ENCODE results near the gene HECTD4. TPM values are rescaled to one million over a fixed set of nuclear protein-coding genes. Genes with fewer than 3 reads are reported as not detected.

Gene HECTD4
- total RNA-seq, 2 donors from 2014 or later: 50.6 to 73.4 TPM

DNA sequence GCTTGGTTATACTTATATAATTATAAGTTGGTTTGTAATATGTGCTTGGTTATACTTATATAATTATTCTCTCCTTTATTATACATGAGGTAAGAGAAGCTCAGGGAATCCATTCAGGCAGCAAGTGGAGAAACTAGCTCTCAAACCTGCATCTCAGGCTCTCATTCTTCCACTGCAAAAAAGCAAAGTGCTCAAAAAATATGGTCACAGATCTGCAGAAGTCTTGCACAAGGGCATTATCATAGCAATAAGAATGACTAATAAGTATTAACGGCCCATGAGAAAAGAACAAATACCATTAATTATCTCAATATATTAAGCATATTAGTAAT lies 257.3 kb downstream of the HECTD4 start:
- Histone ChIP-seq H3K4me1 (replicated peaks) (peaks cover 6% of the 10 kb centered on the region), H3K36me3 (no peaks in the 10 kb centered on the region), H3K27me3 (replicated peaks; ENCODE audit: insufficient read depth) (no peaks in the 10 kb centered on the region), H3K27ac (no peak overlapping the region), H3K4me3 (peak overlapping the region in 1 of 2 donors; percentile 91), H3K9me3 (no peaks in the 10 kb centered on the region)
- intact Hi-C loops (cut with DNase I): no loop called here
- no peak for DNase-seq (ENCODE audit: low spot score)
- TF ChIP-seq, protein P1, sequence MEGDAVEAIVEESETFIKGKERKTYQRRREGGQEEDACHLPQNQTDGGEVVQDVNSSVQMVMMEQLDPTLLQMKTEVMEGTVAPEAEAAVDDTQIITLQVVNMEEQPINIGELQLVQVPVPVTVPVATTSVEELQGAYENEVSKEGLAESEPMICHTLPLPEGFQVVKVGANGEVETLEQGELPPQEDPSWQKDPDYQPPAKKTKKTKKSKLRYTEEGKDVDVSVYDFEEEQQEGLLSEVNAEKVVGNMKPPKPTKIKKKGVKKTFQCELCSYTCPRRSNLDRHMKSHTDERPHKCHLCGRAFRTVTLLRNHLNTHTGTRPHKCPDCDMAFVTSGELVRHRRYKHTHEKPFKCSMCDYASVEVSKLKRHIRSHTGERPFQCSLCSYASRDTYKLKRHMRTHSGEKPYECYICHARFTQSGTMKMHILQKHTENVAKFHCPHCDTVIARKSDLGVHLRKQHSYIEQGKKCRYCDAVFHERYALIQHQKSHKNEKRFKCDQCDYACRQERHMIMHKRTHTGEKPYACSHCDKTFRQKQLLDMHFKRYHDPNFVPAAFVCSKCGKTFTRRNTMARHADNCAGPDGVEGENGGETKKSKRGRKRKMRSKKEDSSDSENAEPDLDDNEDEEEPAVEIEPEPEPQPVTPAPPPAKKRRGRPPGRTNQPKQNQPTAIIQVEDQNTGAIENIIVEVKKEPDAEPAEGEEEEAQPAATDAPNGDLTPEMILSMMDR (IDR thresholded peaks at IDR 0.05): no peak
- TF ChIP-seq POLR2AphosphoS5 (IDR thresholded peaks at IDR 0.05): no peak
- WGBS: 3% methylated on average over 1 of the region's 1 CpG

- intact Hi-C loops (cut with DNase I): no loop called here
- Histone ChIP-seq H3K4me1 (replicated peaks) (no peaks in the 10 kb centered on the region), H3K36me3 (no peaks in the 10 kb centered on the region), H3K27me3 (replicated peaks; ENCODE audit: insufficient read depth) (no peaks in the 10 kb centered on the region), H3K27ac (peak overlapping the region in 1 of 2 donors; percentile 47), H3K9me3 (no peaks in the 10 kb centered on the region), H3K4me3 (no peak overlapping the region)
- DNase-seq (ENCODE audit: low spot score): no peak
- no peak for TF ChIP-seq POLR2A (IDR thresholded peaks at IDR 0.05)
- TF ChIP-seq, protein P1 (IDR thresholded peaks at IDR 0.05): no peak
- no peak for TF ChIP-seq POLR2AphosphoS5 (IDR thresholded peaks at IDR 0.05)
- 66% methylated on average over 12 of the region's 12 CpGs for whole genome bisulfite sequencing
Observed at GRCh38 chr12:112122823-112123690, 259.2 kb downstream of the HECTD4 start.

DNA sequence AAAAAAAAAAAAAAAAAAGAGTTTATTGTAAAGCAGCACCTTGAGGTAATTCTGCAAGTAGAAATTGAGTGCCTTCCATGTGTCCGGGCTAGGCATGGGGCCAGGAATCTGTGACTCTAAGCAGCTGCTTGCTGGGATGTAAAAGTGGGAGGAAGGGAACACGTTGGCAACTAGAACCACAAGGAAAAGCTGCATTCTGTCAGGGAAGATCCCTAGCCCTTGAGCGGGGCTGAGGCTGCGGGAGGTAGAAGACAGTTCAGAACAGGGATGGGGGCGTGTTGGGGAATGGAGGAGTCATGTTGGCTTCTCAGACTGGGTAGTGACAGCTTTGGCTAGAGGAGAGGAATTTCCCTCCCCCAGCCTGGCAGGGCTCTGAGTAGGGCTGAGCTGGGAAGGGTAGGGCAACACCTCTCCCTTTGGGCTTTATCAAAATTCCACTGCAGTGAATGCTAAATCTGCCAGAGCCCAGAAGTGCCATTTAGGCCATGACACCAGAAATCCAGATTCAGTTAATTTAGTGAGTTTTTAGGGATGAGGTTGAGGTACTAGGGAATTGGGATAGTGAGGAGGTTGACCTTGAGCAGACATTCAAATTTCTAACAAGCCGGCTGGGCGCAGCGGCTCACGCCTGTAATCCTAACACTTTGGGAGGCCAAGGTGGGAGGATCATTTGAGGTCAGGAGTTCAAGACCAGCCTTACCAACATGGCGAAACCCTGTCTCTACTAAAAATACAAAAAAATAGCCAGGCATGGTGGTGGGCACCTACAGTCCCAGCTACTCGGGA lies 260.3 kb downstream of the HECTD4 start:
- TF ChIP-seq POLR2AphosphoS5 (IDR thresholded peaks at IDR 0.05): peak; percentile 75
- TF ChIP-seq, protein P1 (IDR thresholded peaks at IDR 0.05): no peak
- peak; percentile 65 for DNase-seq (ENCODE audit: low spot score)
- intact Hi-C loops (cut with DNase I): no loop called here
- Histone ChIP-seq H3K4me1 (replicated peaks) (no peaks in the 10 kb centered on the region), H3K36me3 (no peaks in the 10 kb centered on the region), H3K4me3 (no peak overlapping the region), H3K27ac (peak overlapping the region; percentile 47 to 67), H3K27me3 (replicated peaks; ENCODE audit: insufficient read depth) (no peaks in the 10 kb centered on the region), H3K9me3 (no peaks in the 10 kb centered on the region)
- WGBS: 60% methylated on average over 11 of the region's 11 CpGs

DNA sequence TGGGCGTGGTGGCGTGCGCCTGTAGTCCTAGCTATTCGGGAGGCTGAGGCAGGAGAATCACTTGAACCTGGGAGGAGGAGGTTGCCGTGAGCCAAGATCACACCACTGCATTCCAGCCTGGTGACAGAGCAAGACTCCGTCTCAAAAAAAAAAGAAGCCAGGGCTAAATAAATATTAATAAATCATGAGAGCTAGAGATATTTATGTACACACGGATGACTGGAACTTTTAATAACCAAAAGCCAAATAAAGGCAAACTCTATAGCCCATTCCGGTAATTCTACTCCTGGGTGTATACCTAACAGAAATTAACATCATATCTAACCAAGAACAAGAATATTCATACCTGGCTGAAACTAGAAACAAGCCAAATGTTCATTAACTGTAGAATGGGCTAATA lies 264.5 kb downstream of the HECTD4 start:
- TF ChIP-seq, protein P1 (IDR thresholded peaks at IDR 0.05): no peak
- TF ChIP-seq POLR2AphosphoS5 (IDR thresholded peaks at IDR 0.05): peak; percentile 69
- 66% methylated on average over 8 of the region's 8 CpGs for WGBS
- intact Hi-C loops (cut with DNase I): no loop called here
- Histone ChIP-seq H3K4me1 (replicated peaks) (no peaks in the 10 kb centered on the region), H3K36me3 (no peaks in the 10 kb centered on the region), H3K9me3 (no peaks in the 10 kb centered on the region), H3K27ac (peak overlapping the region; percentile 34 to 57), H3K27me3 (replicated peaks; ENCODE audit: insufficient read depth) (no peaks in the 10 kb centered on the region), H3K4me3 (no peak overlapping the region)
- DNase-seq (ENCODE audit: low spot score): no peak
